Psoas muscle (tissue), 8 donors: ENCODE measurements around the gene DHH. TPM values are rescaled to one million over a fixed set of nuclear protein-coding genes. Genes with fewer than 3 reads are reported as not detected.
A peak's percentile ranks its signal among the peaks of the same experiment; 100 is the strongest.

Source experiments
- ATAC-seq, 4 donors: fragments of 200-7000 bp; cut with Tn5 transposase; one replicate each; pipeline ENCODE4 v1.9.1; 2020; ENCODE audit warnings: moderate library complexity in 3 of 4, mild to moderate bottlenecking in 2 of 4
- DNase-seq, 2 donors: peaks; one replicate each; pipeline ENCODE4 v3.0.0-alpha.2; 2020
- H3K27ac ChIP-seq: fragments of 200-600 bp; one replicate; pipeline ENCODE4 v1.8.0; 2022
- H3K27me3 ChIP-seq, 3 donors: fragments of 200-600 bp in 1 of 3; one replicate each; pipeline versions ENCODE4 v1.6.1 to v1.8.0; 2013 to 2022; ENCODE audit warnings: low read length in 2 of 3, mild to moderate bottlenecking in 2 of 3, moderate library complexity in 1 of 3; ENCODE audit not compliant: insufficient read depth in 3 of 3
- H3K36me3 ChIP-seq, 2 donors: fragments of 200-600 bp in 1 of 2; one replicate each; pipeline versions ENCODE4 v1.6.1 to v1.8.0; 2013 to 2022; ENCODE audit warnings: low read depth in 1 of 2, mild to moderate bottlenecking in 1 of 2, moderate library complexity in 1 of 2; ENCODE audit not compliant: insufficient read depth in 1 of 2
- H3K4me1 ChIP-seq: fragments of 200-600 bp; one replicate; pipeline ENCODE4 v1.8.0; 2022
- H3K4me3 ChIP-seq: fragments of 200-600 bp; one replicate; pipeline ENCODE4 v1.8.0; 2022; ENCODE audit warnings: mild to moderate bottlenecking
- H3K9me3 ChIP-seq: fragments of 200-600 bp; one replicate; pipeline ENCODE4 v1.8.0; 2022
- CTCF ChIP-seq: fragments of 200-600 bp; IDR thresholded peaks from one replicate; pipeline ENCODE4 v1.8.0; 2022; ENCODE audit warnings: antibody characterized with exemption
- WGBS, 3 donors: extraction: QIAGEN DNeasy Blood & Tissue Kit; methylation state at CpG; one replicate each; pipeline versions ENCODE4 v1.1.6 to v1.1.7; 2013; 5-methylcytosine and 5-hydroxymethylcytosine counted together
- intact Hi-C, 2 donors: fragments of 100-400 bp; cut with DNase I; formaldehyde crosslinking; loops; one replicate each; pipeline versions ENCODE4 v1.11.0 to v1.14.2; 2022
- polyA plus RNA-seq, 3 donors: library from polyadenylated mRNA; stranded (reverse); fragments of 200-250 nt; gene quantifications; one replicate each; pipeline ENCODE4 v1.2.3, GENCODE V29; 2013
- total RNA-seq, 4 donors: library from RNA; stranded (reverse); fragmentation: NEBNext Ultra II Directional in 2 of 4; extraction: Animal tissue kit (Norgen Biotek cat#: 25700) in 2 of 4; gene quantifications; one replicate each; pipeline versions ENCODE4 v1.2.1 to v1.2.4, GENCODE V29; 2021 to 2023
- donor health status: healthy with polysubstance abuse.
- donor health status: DM: no; HTN: no; CAD: no; lungs with moderate emphysema.
- donor health status: Bipolar disorder and iron deficiency.
- donor health status: healthy.
- donor health status: DM: yes; HTN: yes; CAD: no.
- donor health status: DM: no; HTN: no; CAD: no.
- donor health status: DM: no; HTN: no; CAD: no.
- donor health status: DM: yes; HTN: yes; CAD: no.

Gene DHH
- total and polyA plus RNA-seq, 7 donors: 0.07 to 0.43 (median 0.17) TPM

- Histone ChIP-seq H3K4me3 (peak overlapping the region; percentile 46), H3K27ac (no peak overlapping the region), H3K27me3 (peaks cover 0 to 55% (median 24%) of the 10 kb centered on the region in 3 donors), H3K9me3 (no peaks in the 10 kb centered on the region), H3K4me1 (peaks cover 22% of the 10 kb centered on the region), H3K36me3 (peaks cover 0 to 6% of the 10 kb centered on the region in 2 donors)
- 8 to 14% (median 12%) methylated on average over 12 to 14 of the region's 14 CpGs for WGBS, 3 donors
- TF ChIP-seq CTCF: no peak
- intact Hi-C loops: no loop called here
- no peak for DNase-seq
- ATAC-seq: no peak
These were observed 2.8 kb downstream of the DHH start for GRCh38 chr12:49091836-49092085.

- WGBS, 3 donors: 74 to 79% (median 75%) methylated on average over 37 to 41 of the region's 41 CpGs
- DNase-seq (no peak), ATAC-seq (no peak)
- no peak overlapping the region for H3K27ac ChIP-seq
- intact Hi-C loops: no loop called here
- peaks cover 22% of the 10 kb centered on the region for H3K4me1 ChIP-seq
- H3K36me3 ChIP-seq: peaks cover 0 to under 1% of the 10 kb centered on the region in 2 donors
- peaks cover 0 to 55% (median 24%) of the 10 kb centered on the region in 3 donors for H3K27me3 ChIP-seq
- TF ChIP-seq CTCF: no peak
- no peaks in the 10 kb centered on the region for H3K9me3 ChIP-seq
- H3K4me3 ChIP-seq: peak overlapping the region; percentile 46
These were observed 3.4 kb downstream of the DHH start for GRCh38 chr12:49091056-49091835.

GRCh38 chr12:49089821-49090773 lies 4.5 kb downstream of the DHH start:
- ATAC-seq (peak in 2 of 4 donors; percentile 41 to 48), DNase-seq (peak; percentile 52 to 67)
- H3K4me1 ChIP-seq: peaks cover 22% of the 10 kb centered on the region
- WGBS, 3 donors: 5 to 11% (median 7%) methylated on average over 48 to 88 of the region's 88 CpGs
- no peak for TF ChIP-seq CTCF
- no peaks in the 10 kb centered on the region for H3K36me3 ChIP-seq
- intact Hi-C loops: loop anchor here (2.0 to 5.0 kb wide), 3 partner anchors 31 to 142 kb away; no protein-coding TSS in a partner anchor
- H3K9me3 ChIP-seq: no peaks in the 10 kb centered on the region
- peak overlapping the region; percentile 54 for H3K4me3 ChIP-seq
- no peak overlapping the region for H3K27ac ChIP-seq
- H3K27me3 ChIP-seq: peaks cover 0 to 53% (median 24%) of the 10 kb centered on the region in 3 donors

- Histone ChIP-seq H3K27ac (no peak overlapping the region), H3K9me3 (no peaks in the 10 kb centered on the region), H3K36me3 (no peaks in the 10 kb centered on the region), H3K27me3 (peaks cover 0 to 42% (median 20%) of the 10 kb centered on the region in 3 donors), H3K4me1 (peaks cover 13% of the 10 kb centered on the region), H3K4me3 (no peak overlapping the region)
- 74 to 80% (median 77%) methylated on average over 6 of the region's 6 CpGs for WGBS, 3 donors
- intact Hi-C loops: loop anchor here (2.0 to 5.0 kb wide), 3 partner anchors 32 to 143 kb away; no protein-coding TSS in a partner anchor
- DNase-seq: no peak
- no peak for TF ChIP-seq CTCF
- ATAC-seq: no peak
These were observed 5.7 kb downstream of the DHH start for GRCh38 chr12:49088932-49089330.
